ENCODE results near the gene TUBB.

Gene TUBB

DNA sequence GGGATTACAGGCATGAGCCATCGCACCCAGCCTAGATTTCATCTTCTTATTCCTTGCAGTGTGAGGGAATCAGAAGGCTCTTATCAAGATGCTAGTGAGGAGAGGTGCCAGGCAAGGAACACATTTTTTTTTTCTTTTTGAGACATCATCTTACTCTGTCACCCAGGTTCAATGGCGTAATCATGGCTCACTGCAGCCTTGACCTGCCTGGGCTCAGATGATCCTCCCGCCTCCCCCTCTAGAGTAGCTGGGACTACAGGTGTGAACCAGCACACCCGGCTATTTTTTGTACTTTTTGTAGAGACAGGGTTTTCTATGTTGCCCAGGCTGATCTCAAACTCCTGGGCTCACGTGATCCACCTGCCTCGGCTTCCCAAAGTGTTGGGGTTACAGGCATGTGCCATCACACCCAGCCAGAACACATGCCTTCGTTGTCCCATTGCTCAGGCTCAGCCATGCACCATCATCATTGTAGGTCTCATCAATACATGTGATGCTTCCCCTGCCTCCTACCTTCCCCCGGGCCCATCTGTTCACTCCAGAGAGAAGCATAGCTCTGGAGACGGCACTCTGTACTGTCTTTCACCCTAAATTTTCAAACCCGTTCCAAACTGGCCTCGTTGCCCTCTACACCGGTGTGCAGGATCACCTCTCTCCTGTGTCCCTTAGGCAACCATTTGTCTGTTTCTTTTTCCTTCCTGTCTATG is 12.2 kb downstream of the TUBB start:
- in situ Hi-C loops (cut with MboI; ENCODE audit: low sequenced_read_pairs) = loop anchor here (10.0 kb wide), 2 partner anchors 142 to 248 kb away; partner anchors contain the start of gene HLA-E

DNA sequence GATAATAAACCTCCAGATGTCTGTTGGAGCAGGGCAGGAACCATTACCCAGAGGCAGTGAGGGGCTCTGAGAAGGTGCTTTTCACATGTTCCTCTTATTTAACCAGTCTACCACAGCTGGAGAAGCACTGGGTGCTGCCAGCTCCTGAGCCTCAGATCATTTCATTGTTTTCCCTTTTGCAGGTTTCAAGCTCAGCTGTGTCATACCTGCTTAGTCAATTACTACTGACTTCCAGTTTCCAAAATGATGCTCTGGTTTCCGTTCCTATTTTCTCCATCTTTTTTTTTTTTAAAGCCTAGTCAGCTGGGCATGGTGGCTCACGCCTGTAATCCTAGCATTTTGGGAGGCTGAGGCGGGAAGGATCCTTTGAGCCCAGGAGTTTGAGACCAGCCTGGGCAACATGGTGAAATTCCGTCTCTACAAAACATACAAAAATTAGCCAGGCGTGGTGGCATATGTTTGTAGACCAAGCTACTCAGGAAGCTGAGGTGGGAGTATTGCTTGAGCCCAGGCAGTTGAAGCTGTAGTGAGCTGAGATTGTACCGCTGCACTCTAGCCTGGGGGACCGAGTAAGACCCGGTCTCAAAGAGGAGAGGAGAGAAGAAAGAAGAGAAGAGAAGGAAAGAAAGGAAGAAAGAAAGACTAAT is 15.6 kb downstream of the TUBB start:
- in situ Hi-C loops (cut with MboI; ENCODE audit: low sequenced_read_pairs) = loop anchor here (10.0 kb wide), 2 partner anchors 139 to 251 kb away; partner anchors contain the start of gene HLA-E

DNA sequence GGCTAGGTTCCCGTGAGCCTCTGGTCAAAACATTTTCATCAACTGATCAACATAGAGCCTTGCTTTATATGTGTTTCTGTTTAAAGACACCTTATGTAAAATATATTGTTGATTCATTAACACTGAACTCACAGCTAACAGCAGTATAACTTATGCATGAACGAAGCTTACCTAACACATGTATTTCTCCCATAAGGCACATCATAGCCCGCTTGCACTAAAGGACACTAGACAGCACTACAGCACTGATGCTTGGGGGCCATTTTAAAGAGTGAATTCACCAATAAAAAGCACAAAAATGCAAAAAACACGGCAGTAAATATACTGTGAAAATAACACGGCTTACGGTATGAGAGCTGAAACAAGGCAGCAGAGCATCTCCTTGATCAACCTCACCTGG is 18.4 kb downstream of the TUBB start:
- in situ Hi-C loops (cut with MboI; ENCODE audit: low sequenced_read_pairs) = loop anchor here (10.0 kb wide), 2 partner anchors 136 to 254 kb away; partner anchors contain the start of gene HLA-E

DNA sequence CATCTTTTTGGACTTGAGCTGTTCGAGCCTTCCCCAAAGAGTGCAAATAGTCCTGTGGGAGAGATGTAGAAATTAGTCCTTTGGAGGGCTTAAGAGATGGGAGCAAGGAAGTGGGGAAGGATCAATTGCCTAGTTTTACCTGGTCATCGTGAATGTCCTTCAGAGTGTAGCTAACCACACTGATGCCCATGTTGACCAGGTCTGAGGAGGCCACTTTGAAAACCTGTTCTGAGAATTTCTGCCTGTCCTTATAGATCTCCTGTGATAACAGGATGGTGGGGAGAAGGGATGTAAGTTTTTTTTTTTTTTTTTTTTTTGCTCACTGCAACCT is 20.4 kb downstream of the TUBB start:
- in situ Hi-C loops (cut with MboI; ENCODE audit: low sequenced_read_pairs) = loop anchor here (10.0 kb wide), 1 partner anchor 84 kb away; no protein-coding TSS in a partner anchor

DNA sequence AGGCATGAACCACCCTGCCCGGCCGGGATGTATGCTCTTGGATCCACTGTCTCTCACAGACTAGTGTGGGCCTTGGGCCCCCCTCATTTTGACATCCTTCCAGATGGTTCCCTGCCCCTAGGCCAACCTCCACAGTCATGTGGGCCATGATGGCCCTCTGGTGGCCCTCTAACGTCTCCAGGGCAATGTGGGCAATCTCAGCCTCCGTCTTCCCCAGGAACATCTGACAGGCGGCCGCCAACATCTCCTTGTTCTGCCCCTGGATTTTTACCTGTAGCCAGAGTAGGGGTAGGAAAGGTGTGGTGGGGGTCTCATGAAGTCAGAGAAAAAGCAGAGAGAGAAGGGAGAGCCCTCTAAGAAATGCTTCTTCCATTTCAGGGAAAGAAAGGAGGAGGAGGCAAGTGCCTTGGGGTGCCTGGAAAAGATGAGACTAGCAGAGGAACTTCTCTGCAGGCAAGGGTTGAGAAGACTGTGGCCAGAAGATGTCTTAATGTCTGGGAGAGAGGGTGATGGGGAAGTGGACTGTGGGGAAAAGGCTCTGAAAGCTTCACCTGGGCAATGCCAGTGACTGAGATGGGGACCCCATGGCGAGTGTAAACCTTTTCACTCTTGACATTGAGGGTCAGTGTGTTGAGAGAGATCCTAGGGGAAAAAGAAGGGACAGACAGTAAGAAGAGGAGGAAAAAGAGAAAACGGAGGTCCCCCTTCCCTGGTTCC is 21.1 kb downstream of the TUBB start:
- in situ Hi-C loops (cut with MboI; ENCODE audit: low sequenced_read_pairs) = loop anchor here (10.0 kb wide), 1 partner anchor 84 kb away; no protein-coding TSS in a partner anchor

DNA sequence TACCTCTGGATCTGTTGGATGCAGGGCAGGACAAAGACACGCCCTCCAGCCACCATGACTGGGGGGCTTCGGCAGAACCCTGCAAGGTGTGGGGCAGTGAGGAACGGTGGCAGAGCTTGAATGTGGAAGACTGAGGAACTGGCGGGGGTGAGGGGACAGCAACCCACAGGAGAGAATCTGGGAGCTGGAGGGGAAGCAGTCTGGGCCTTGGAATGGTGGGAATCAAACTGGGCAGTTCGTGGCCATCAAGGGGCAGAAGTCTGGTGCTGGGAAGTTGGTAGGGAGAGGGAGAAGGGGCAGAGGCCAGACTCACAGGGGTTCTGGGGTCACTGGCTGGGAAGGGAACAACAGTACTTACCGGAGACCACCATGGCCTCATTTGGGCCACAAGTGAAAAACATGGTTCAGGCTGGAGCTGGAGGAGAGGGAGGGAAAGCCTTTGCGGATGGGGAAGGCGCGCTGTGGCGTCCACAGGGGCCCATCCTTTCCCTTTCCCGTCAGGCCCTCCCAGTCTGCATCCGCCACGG is 21.7 kb downstream of the TUBB start:
- in situ Hi-C loops (cut with MboI; ENCODE audit: low sequenced_read_pairs) = loop anchor here (10.0 kb wide), 1 partner anchor 83 kb away; no protein-coding TSS in a partner anchor

DNA sequence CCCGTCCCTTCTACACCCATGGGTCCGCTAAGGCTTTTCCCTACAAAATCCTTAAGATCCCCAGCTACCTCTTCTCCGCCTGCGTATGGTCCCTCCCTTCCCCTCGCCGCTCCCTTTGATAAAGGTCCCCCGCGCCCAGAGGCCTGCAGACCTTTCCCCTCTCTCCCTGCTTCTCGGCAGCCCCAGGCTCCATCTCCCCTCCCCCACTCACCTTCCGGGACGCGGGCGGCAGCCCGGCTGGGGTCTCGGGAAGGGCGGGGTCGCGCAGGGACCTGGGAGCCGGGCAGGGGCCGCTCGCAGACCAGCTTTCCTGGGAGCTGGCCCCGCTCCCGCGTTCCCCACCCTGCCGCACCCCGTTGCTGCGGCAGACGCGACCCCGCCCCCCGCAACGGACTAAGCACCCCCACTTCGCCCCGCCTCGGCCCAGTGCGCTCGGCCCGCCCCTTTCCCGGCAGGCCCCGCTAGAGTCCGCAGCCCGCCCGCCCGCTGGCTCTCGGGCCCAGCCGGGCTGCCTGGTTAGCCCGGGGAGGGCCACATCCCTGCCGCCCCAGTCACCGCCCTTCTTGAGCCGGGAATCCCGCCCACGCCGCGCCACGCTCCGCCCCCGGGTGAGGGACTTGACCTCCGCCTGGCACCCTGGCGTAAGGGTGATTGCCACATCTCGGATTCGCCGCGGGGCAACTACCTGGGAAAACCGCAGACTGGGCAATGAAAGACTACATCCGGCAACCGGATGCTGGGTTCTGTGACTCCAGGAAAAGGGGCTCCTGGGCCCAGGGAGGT is 22.4 kb downstream of the TUBB start, which contains the start of gene FLOT1:
Gene FLOT1 (minus strand): TSS at position 372 of the 783 bp plus-strand sequence. CDS start 498 bp downstream, outside the sequence.
- in situ Hi-C loops (cut with MboI; ENCODE audit: low sequenced_read_pairs) = loop anchor here (10.0 kb wide), 1 partner anchor 82 kb away; no protein-coding TSS in a partner anchor

DNA sequence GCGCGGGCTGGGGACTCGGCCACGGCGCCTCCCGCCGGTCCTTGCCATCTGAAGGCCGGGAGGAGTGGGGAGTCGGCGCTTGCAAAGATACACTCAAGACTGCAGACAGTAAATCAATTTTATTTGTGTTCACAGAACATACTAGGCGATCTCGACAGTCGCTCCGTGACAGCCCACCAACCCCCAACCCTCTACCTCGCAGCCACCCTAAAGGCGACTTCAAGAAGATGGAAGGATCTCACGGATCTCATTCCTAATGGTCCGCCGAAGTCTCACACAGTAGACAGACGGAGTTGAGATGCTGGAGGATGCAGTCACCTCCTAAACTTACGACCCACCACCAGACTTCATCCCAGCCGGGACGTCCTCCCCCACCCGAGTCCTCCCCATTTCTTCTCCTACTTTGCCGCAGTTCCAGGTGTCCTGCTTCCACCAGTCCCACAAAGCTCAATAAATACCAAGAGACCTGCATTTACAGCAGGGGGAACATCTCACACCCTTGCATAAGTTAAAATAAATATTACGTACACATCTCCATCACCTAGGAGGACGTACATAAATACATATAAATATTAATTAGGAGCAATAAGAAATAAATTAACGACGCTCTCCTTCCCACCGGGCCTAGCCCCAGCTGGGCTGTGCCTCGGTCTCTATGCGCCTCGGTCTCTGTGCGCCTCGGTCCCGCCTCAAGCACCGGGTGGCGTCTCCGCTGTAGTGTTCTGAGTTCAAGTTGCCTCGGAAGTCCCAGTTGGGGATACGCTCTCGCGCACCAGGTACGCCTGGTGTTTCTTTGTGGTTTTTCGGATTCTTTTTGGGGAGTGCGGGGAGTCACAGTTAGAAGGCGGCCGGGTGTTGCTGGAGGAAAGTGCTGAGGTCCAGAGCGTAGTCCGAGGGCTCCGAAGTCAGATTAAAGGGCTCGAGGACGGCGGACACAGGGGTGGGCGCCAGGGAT is 23.2 kb downstream of the TUBB start:
- in situ Hi-C loops (cut with MboI; ENCODE audit: low sequenced_read_pairs) = loop anchor here (10.0 kb wide), 1 partner anchor 81 kb away; no protein-coding TSS in a partner anchor

DNA sequence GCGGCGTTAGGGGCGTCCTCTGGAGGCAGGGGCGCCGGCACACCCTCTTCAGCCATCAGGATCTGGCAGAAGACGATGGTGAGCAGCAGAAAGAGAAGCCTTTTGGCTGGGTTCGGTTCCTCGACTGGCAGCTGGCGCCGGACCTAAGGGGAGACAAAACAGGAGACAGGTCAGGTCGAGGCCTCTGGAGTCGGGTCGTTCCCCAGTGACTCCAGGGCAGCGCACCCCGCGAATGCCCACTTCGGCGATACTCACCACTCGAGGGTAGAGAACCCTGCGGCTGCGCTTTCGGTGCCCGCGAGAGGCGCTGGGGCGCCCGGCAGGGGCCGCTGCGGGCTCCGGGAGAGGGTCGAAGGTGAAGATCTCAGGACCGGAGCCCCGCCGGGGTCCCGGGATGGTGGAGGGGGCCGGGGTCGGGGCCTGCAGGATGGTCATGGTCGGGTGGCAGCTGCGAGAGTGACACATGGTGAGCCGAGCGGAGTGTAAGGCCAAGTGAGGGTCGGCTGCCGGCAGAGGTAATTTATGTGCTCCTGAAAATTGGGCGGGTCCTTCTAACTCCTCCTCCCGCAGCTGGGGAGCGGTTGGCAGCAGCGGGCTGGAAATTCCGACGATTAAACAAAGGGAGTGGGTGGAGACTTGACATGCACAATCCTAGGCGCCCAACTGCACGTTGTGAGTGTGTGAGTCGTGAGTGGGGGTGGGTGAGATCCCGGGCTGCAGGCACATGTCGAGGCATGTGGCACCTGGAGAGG is 24.1 kb downstream of the TUBB start, which contains the start of gene IER3:
Gene IER3 (minus strand): TSS at position 494 of the 752 bp plus-strand sequence. CDS start 29 bp downstream, at position 465.
- in situ Hi-C loops (cut with MboI; ENCODE audit: low sequenced_read_pairs) = loop anchor here (10.0 kb wide), 1 partner anchor 81 kb away; no protein-coding TSS in a partner anchor

DNA sequence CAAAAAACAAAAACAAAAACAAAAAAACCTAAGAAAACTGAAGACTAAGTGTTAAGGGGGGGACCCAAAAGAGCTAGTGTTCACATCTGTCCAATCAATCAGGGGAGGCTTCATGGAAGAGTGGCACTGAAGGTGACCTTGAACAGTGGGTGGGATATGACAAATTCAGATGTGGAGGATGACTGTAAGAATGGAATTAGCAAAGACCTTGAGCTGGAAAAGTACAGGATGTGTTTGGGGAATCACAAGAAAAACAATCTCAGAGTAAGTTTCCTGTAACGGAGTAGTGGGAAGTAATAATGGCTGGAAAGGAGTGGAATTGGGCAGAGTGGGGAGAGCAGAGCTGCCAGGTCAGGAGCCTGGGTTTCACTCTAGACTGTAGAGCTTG is 27.1 kb downstream of the TUBB start:
- in situ Hi-C loops (cut with MboI; ENCODE audit: low sequenced_read_pairs) = loop anchor here (10.0 kb wide), 1 partner anchor 78 kb away; no protein-coding TSS in a partner anchor

DNA sequence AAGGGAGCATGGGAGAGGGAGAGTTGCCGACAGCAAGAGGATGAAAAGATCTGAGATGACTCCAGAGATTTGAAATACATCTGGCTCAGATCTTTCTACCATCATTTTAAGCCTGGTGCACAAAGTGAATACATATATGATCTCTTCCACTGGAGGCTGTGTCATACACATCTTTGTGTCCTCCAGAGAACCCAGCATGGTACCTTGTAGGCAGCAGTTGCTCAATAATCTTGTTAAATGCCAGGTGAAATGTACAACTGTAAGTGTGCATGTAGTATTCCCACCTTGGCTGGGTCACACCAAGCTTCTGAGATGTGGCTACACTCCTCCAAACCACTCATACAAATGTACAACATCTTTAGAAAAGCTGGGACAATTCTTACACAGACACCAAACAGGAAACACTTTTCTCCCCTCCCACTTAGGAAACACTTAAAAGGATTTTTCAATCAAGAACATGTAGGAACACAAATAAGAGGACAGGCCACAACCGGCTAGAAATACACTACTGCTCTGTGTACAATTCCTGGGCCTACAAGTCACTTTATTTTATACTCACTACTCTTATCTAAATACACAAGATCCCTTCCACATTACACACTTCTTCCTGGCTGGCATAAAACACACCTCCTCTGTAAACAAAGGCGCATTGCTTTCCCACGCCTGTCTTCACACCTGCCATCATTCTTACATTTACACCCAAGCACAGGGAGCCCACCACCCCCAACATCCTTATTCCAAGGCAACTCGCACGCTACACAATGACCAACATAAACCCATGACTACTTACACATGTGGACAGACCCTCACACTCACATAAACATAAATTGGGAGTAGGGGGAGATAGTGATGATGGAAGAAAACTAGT is 28.0 kb downstream of the TUBB start:
- in situ Hi-C loops (cut with MboI; ENCODE audit: low sequenced_read_pairs) = loop anchor here (10.0 kb wide), 1 partner anchor 77 kb away; no protein-coding TSS in a partner anchor

DNA sequence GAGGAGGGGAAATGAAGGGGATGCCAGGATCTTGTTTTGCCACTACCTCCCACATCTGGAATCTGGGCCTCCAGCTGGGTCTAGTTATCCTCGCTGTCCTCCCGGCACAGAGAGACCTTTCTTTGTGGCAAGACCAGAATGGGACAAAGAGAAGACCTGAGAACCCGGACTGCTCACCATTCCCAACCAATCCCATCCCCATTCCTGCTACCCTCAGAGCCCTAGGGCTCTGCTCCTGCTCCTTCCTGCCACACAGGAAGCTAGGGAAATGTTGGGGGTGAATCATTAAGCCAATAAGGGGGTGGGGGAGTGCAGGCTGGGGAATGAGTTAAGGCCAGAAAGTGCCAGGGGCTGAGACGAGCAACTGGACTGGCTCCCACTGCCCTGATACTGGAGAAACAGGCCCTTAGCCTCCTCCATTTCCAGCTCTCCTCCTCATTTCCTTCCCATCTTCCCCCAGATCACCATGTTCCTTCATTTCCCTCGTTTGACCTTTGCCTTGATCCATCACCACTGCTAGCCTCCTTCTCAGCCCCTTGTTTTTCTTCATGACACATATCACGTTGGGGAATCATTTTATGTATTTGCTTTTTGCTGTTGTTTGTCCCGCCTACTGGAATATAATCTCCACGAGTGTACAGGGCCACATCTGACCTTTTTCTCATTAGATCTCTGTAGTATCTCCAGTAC is 28.8 kb downstream of the TUBB start:
- in situ Hi-C loops (cut with MboI; ENCODE audit: low sequenced_read_pairs) = loop anchor here (10.0 kb wide), 1 partner anchor 76 kb away; no protein-coding TSS in a partner anchor

DNA sequence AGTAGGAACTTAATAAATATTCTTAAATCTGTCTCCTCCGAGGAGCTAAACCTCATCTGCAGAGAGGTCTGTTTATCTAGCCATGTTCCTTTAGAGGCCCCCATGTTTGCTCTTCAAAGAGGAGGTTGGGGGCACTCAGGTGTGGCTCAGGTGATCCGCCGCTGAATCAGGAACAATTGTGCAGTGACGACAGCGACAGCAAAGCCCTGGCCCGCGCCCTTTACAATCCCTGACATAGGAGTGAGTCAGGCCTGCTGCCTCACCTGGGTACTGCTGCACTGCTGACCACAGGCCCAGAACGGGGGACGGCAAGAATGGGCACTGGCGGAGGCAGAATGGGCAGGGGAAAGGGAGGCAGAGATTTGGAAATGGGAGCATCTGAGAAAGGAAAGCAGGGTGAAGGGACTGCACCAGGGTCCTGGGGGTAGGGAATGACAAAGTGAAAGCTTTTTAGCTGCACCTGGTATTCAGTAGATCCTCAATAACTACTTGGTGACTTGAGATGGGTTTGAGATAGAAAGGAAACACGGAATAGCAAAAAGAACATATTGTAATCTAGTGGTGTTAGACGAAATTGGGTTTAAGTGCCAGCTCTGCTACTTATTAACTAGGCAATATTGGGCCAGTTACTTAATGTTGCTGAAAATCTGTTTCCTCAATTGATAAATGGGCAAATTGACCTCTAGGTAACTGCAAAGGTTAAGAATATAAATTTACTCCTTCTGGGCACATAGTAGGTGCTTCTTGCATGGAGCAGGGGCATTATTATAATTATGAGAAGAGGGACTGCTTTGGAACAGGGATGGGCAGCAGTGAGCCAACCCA is 29.6 kb downstream of the TUBB start:
- in situ Hi-C loops (cut with MboI; ENCODE audit: low sequenced_read_pairs) = loop anchor here (10.0 kb wide), 1 partner anchor 75 kb away; no protein-coding TSS in a partner anchor

DNA sequence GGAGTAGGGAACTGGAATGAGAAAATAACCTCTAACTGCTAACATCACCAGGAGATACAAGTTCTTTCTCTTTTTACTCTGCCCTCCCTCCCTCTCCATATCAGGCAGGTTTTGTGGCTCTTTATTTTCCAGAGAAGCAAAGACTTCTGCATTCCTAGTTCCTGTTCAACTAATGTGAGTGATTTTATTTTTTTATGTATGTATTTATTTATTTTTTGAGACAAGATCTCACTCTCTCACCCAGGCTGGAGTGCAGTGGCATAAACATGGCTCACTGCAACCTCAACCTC is 30.2 kb downstream of the TUBB start:
- in situ Hi-C loops (cut with MboI; ENCODE audit: low sequenced_read_pairs) = no loop called here

DNA sequence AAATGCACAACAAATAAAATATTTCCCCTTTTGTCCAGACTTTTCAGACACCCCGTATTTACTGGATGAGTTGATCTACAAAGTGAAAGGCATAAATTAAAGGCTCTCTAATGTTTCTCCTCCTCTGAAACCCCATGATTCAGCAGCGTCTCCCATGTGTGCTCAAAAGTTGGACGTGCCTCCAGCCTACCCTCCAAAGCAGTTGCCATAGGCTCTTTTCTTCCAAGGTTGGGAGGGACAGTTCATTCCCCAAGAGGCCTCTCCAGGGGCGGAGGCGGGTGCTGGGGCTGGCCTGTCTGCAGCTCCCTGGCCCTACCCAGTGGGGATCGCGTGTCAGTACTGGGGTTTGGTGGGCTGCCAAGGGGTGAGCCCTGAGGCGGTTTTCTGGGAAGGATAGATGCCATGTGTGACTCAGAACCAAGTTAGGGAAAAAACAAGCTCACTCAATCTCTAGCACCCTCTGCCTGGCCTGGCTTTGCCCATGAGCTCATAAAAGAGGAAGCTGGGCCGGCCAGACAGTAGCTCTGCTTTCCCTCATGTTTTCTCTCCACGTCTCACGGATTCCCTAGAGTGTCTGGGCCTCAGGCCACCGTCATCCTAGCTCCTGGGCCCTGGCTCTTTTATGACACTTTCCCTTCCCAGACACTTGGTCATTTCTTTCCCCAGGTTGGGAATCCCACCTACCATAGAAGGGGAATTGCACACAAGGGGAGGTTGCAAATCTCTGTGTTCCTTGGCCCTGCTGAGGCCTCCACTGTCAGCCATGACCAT is 32.2 kb downstream of the TUBB start:
- in situ Hi-C loops (cut with MboI; ENCODE audit: low sequenced_read_pairs) = no loop called here
